ENCODE results near the gene PCMT1. TPM values are rescaled to one million over a fixed set of nuclear protein-coding genes. Genes with fewer than 3 reads are reported as not detected.

PCMT1 gene
- total RNA-seq, 1 donor from 2014 or later: 166 TPM

DNA sequence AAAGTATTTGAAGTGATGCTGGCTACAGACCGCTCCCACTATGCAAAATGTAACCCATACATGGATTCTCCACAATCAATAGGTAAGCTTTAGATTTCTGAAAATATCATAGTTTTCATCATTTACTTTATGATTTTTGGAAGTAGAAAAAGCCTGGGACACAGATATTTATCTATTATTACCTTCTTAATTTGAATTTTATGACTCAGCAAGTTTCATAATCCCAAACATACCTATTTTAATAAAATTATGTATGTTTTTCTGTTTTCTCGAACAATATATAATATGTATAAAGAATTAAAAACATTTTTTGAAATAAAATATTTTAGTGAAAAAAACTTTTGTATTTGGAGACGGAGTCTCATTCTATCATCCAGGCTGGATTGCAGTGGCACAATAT lies 21.6 kb downstream of the PCMT1 start:
- intact Hi-C loops (cut with micrococcal nuclease): no loop called here
- Histone ChIP-seq H3K4me1 (peaks cover 5% of the 10 kb centered on the region), H3K27me3 (ENCODE audit: low read depth) (no peaks in the 10 kb centered on the region), H3K4me3 (no peak overlapping the region), H3K27ac (replicated peaks) (peak overlapping the region; percentile 64), H3K9me3 (replicated peaks) (peaks cover 5% of the 10 kb centered on the region), H3K36me3 (peaks cover 67% of the 10 kb centered on the region)
- TF ChIP-seq, protein P1, sequence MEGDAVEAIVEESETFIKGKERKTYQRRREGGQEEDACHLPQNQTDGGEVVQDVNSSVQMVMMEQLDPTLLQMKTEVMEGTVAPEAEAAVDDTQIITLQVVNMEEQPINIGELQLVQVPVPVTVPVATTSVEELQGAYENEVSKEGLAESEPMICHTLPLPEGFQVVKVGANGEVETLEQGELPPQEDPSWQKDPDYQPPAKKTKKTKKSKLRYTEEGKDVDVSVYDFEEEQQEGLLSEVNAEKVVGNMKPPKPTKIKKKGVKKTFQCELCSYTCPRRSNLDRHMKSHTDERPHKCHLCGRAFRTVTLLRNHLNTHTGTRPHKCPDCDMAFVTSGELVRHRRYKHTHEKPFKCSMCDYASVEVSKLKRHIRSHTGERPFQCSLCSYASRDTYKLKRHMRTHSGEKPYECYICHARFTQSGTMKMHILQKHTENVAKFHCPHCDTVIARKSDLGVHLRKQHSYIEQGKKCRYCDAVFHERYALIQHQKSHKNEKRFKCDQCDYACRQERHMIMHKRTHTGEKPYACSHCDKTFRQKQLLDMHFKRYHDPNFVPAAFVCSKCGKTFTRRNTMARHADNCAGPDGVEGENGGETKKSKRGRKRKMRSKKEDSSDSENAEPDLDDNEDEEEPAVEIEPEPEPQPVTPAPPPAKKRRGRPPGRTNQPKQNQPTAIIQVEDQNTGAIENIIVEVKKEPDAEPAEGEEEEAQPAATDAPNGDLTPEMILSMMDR (IDR thresholded peaks at IDR 0.05; ENCODE audit: borderline replicate concordance): no peak
- no peak for DNase-seq

DNA sequence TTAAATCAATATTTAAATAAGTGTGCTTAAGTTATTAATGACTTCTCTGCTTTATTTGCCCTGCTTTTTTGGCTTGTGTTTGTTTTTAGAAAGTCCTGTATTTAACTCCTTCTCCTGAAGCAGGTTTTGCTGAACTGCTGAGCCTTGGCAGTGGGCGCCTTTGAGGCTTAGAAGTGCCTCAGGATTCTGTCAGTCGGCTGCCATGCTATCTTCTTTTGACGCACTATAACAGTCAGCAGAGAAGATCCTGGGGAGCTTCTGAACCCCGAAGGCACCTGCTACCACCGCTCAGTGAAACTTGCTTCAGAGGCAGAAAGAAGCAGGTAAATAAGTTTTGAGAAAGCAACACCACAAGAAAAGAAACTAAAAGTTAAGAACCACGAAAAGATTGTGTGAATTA lies 22.4 kb downstream of the PCMT1 start:
- no peaks in the 10 kb centered on the region for H3K27me3 ChIP-seq (ENCODE audit: low read depth)
- H3K27ac ChIP-seq (replicated peaks): peak overlapping the region; percentile 64
- TF ChIP-seq, protein P1 (IDR thresholded peaks at IDR 0.05; ENCODE audit: borderline replicate concordance): no peak
- intact Hi-C loops (cut with micrococcal nuclease): no loop called here
- peaks cover 64% of the 10 kb centered on the region for H3K36me3 ChIP-seq
- peaks cover 5% of the 10 kb centered on the region for H3K4me1 ChIP-seq
- peak overlapping the region; percentile 32 for H3K4me3 ChIP-seq
- H3K9me3 ChIP-seq (replicated peaks): no peaks in the 10 kb centered on the region
- no peak for DNase-seq

DNA sequence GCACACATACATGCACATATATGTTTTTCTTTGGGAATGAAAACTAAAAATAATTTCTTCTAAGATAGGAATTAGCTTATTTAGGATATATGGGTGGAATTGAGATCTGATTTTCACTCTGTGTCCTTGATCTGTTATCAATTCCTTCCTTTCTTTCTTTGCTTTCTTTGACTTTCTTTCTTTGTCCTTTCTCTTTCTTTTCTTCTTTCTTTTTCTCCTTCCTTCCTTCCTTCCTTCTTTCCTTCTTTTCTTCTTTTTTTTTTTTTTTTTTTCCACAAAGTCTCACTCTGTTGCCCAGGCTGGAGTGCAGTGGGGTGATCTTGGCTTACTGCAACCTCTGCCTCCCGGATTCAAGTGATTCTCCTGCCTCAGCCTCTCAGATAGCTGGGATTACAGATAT lies 28.1 kb downstream of the PCMT1 start:
- TF ChIP-seq, protein P1 (IDR thresholded peaks at IDR 0.05; ENCODE audit: borderline replicate concordance): no peak
- Histone ChIP-seq H3K4me1 (peaks cover 11% of the 10 kb centered on the region), H3K4me3 (no peak overlapping the region), H3K27me3 (ENCODE audit: low read depth) (no peaks in the 10 kb centered on the region), H3K9me3 (replicated peaks) (no peaks in the 10 kb centered on the region), H3K36me3 (peaks cover 50% of the 10 kb centered on the region), H3K27ac (replicated peaks) (no peak overlapping the region)
- DNase-seq: no peak
- intact Hi-C loops (cut with micrococcal nuclease): no loop called here

DNA sequence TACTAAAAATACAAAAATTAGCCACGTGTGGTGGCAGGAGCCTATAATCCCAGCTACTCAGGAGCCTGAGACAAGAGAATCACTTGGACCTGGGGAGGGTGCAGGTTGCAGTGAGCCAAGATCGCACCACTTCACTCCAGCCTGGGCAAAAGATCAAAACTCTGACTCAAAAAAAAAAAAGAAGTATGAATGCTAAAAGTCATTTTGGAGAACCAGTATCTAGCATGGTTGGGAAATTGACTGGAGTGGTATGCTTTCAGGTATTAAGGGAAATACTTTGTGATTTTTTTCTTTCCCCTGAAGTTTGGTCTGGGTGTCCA lies 30.1 kb downstream of the PCMT1 start:
- peak; percentile 24 for DNase-seq
- intact Hi-C loops (cut with micrococcal nuclease): no loop called here
- Histone ChIP-seq H3K9me3 (replicated peaks) (no peaks in the 10 kb centered on the region), H3K27ac (replicated peaks) (peak overlapping the region; percentile 64), H3K4me1 (peaks cover 11% of the 10 kb centered on the region), H3K36me3 (peaks cover 49% of the 10 kb centered on the region), H3K4me3 (no peak overlapping the region), H3K27me3 (ENCODE audit: low read depth) (no peaks in the 10 kb centered on the region)
- TF ChIP-seq, protein P1 (IDR thresholded peaks at IDR 0.05; ENCODE audit: borderline replicate concordance): no peak

DNA sequence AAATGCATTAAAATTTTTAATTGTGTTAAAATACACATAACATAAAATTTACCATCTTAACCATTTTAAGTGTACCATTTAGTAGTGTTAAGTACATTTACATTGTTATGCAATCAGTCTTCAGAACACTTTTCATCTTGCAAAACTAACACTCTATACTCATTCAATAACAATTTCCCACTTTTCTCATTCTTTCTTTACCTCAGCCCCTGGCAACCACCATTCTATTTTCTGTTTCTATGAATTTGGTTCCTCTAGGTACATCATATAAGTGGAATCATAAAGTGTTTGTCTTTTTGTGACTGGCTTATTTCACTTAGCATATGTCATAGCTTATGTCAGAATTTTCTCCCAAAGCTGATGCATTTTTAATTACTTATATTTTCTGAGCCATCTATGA lies 32.2 kb downstream of the PCMT1 start:
- DNase-seq: no peak
- H3K9me3 ChIP-seq (replicated peaks): no peaks in the 10 kb centered on the region
- H3K27ac ChIP-seq (replicated peaks): no peak overlapping the region
- peaks cover 30% of the 10 kb centered on the region for H3K36me3 ChIP-seq
- TF ChIP-seq, protein P1 (IDR thresholded peaks at IDR 0.05; ENCODE audit: borderline replicate concordance): no peak
- H3K4me3 ChIP-seq: no peak overlapping the region
- no peaks in the 10 kb centered on the region for H3K27me3 ChIP-seq (ENCODE audit: low read depth)
- H3K4me1 ChIP-seq: peaks cover 11% of the 10 kb centered on the region
- intact Hi-C loops (cut with micrococcal nuclease): no loop called here

DNA sequence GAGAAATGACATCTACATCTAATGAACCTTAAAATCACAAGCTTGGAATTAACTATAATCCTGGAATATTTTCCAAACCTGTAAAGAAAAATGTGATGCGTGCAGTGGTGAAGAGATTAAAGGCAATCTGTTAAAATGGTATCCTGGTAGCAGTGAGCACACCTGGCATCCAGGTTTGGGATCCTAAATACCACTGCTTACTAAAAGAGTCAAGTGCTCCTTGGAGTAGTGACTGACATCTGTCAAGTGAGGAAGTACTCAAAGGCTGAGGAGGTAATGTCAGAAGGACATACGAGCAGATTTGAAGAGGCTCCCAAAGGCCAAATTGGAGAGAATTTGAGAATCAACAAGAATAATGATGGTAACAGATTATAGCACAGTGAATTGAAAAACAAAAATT lies 32.8 kb downstream of the PCMT1 start:
- intact Hi-C loops (cut with micrococcal nuclease): no loop called here
- peaks cover 30% of the 10 kb centered on the region for H3K36me3 ChIP-seq

More for the DNA sequence above, 32.8 kb downstream of the PCMT1 start:
- no peak overlapping the region for H3K4me3 ChIP-seq
- peaks cover 11% of the 10 kb centered on the region for H3K4me1 ChIP-seq
- no peak for DNase-seq
- TF ChIP-seq, protein P1 (IDR thresholded peaks at IDR 0.05; ENCODE audit: borderline replicate concordance): no peak
- H3K9me3 ChIP-seq (replicated peaks): no peaks in the 10 kb centered on the region
- H3K27ac ChIP-seq (replicated peaks): no peak overlapping the region
- no peaks in the 10 kb centered on the region for H3K27me3 ChIP-seq (ENCODE audit: low read depth)

Data from left ventricle myocardium inferior (tissue), 1 donor.